ENCODE data around the gene CHM. TPM values are rescaled to one million over a fixed set of nuclear protein-coding genes. Genes with fewer than 3 reads are reported as not detected.

Gene CHM
- total RNA-seq, 2 donors from 2014 or later: 26.0 to 52.8 TPM

- peaks cover 7% of the 10 kb centered on the region for H3K4me1 ChIP-seq (ENCODE audit: control insufficient read depth, insufficient read depth, low read length)
- Mint-ChIP-seq H3K4me3 (no peak overlapping the region), H3K4me1 (peaks cover 67% of the 10 kb centered on the region), H3K9me3 (peaks cover 18% of the 10 kb centered on the region), H3K27me3 (ENCODE audit: insufficient read depth) (no peaks in the 10 kb centered on the region), H3K36me3 (ENCODE audit: low read depth) (peaks cover 18% of the 10 kb centered on the region), H3K27ac (no peak overlapping the region)
- no peak for TF ChIP-seq CTCF (conservative IDR thresholded peaks at IDR 0.05)
- no peaks in the 10 kb centered on the region for H3K9me3 ChIP-seq (ENCODE audit: control insufficient read depth, low read length)
- no peak overlapping the region for H3K9ac ChIP-seq (ENCODE audit: extremely low read depth, low read length, poor library complexity, severe bottlenecking)
- DNase-seq: no peak
- H3K27ac ChIP-seq (ENCODE audit: low read depth, low read length): no peak overlapping the region
- H3K36me3 ChIP-seq (ENCODE audit: control insufficient read depth, insufficient read depth, low read length): peaks cover 9% of the 10 kb centered on the region
- H3K27me3 ChIP-seq (ENCODE audit: control insufficient read depth, insufficient read depth, low read length, poor library complexity, severe bottlenecking): no peaks in the 10 kb centered on the region
- no peak overlapping the region for H3K4me3 ChIP-seq (ENCODE audit: low read length)
Measured at GRCh38 chrX:85998954-85999353, 48.4 kb downstream of the CHM start.

GRCh38 chrX:85996555-85996954 lies 50.8 kb downstream of the CHM start:
- Histone ChIP-seq H3K9ac (ENCODE audit: extremely low read depth, low read length, poor library complexity, severe bottlenecking) (no peak overlapping the region), H3K9me3 (ENCODE audit: control insufficient read depth, low read length) (no peaks in the 10 kb centered on the region), H3K4me3 (ENCODE audit: low read length) (no peak overlapping the region), H3K36me3 (ENCODE audit: control insufficient read depth, insufficient read depth, low read length) (peaks cover 9% of the 10 kb centered on the region), H3K27me3 (ENCODE audit: control insufficient read depth, insufficient read depth, low read length, poor library complexity, severe bottlenecking) (no peaks in the 10 kb centered on the region), H3K4me1 (ENCODE audit: control insufficient read depth, insufficient read depth, low read length) (peaks cover 11% of the 10 kb centered on the region), H3K27ac (ENCODE audit: low read depth, low read length) (no peak overlapping the region)
- no peak for TF ChIP-seq CTCF (conservative IDR thresholded peaks at IDR 0.05)
- peaks cover 7% of the 10 kb centered on the region for H3K36me3 Mint-ChIP-seq (ENCODE audit: low read depth)
- H3K9me3 Mint-ChIP-seq: peaks cover 6% of the 10 kb centered on the region
- H3K4me3 Mint-ChIP-seq: no peak overlapping the region
- DNase-seq: no peak
- peaks cover 64% of the 10 kb centered on the region for H3K4me1 Mint-ChIP-seq
- no peaks in the 10 kb centered on the region for H3K27me3 Mint-ChIP-seq (ENCODE audit: insufficient read depth)
- H3K27ac Mint-ChIP-seq: peak overlapping the region; percentile 88

GRCh38 chrX:85995641-85996040 lies 51.7 kb downstream of the CHM start:
- no peak overlapping the region for H3K27ac ChIP-seq (ENCODE audit: low read depth, low read length)
- Mint-ChIP-seq H3K36me3 (ENCODE audit: low read depth) (peaks cover 3% of the 10 kb centered on the region), H3K27me3 (ENCODE audit: insufficient read depth) (no peaks in the 10 kb centered on the region), H3K27ac (peak overlapping the region; percentile 88), H3K4me1 (peaks cover 64% of the 10 kb centered on the region), H3K4me3 (no peak overlapping the region), H3K9me3 (peaks cover 2% of the 10 kb centered on the region)
- no peak for TF ChIP-seq CTCF (conservative IDR thresholded peaks at IDR 0.05)
- no peak overlapping the region for H3K9ac ChIP-seq (ENCODE audit: extremely low read depth, low read length, poor library complexity, severe bottlenecking)
- no peak for DNase-seq
- H3K27me3 ChIP-seq (ENCODE audit: control insufficient read depth, insufficient read depth, low read length, poor library complexity, severe bottlenecking): no peaks in the 10 kb centered on the region
- H3K36me3 ChIP-seq (ENCODE audit: control insufficient read depth, insufficient read depth, low read length): peaks cover 9% of the 10 kb centered on the region
- no CpG with 5 or more reads among the region's 1 CpG for WGBS, 2 experiments (ENCODE audit: insufficient coverage in 1 of 2, insufficient read length in 1 of 2)
- peaks cover 11% of the 10 kb centered on the region for H3K4me1 ChIP-seq (ENCODE audit: control insufficient read depth, insufficient read depth, low read length)
- no peaks in the 10 kb centered on the region for H3K9me3 ChIP-seq (ENCODE audit: control insufficient read depth, low read length)
- H3K4me3 ChIP-seq (ENCODE audit: low read length): no peak overlapping the region

All from endodermal cell (in vitro differentiated cells).